ENCODE measurements around the gene STOML2.

DNA sequence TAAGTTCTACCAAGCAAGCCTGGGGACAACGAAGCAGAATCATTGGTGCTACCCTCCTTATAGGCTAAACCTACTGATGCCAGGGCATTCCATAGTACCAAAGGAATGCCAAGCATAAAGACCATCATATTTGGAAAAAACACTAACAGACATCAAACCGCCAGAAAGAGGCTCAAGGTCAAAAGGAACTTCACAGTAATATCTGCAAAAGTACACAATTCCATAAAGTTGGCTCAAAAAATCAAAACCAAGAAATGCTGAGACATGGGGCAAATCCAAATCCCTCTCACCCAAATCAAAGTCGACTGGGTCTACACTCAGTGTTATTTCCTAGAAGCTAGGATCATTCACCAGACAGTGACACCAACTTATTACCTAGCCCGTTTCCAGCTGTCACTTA is 33.9 kb downstream of the STOML2 start:
- TF ChIP-seq, protein P1, sequence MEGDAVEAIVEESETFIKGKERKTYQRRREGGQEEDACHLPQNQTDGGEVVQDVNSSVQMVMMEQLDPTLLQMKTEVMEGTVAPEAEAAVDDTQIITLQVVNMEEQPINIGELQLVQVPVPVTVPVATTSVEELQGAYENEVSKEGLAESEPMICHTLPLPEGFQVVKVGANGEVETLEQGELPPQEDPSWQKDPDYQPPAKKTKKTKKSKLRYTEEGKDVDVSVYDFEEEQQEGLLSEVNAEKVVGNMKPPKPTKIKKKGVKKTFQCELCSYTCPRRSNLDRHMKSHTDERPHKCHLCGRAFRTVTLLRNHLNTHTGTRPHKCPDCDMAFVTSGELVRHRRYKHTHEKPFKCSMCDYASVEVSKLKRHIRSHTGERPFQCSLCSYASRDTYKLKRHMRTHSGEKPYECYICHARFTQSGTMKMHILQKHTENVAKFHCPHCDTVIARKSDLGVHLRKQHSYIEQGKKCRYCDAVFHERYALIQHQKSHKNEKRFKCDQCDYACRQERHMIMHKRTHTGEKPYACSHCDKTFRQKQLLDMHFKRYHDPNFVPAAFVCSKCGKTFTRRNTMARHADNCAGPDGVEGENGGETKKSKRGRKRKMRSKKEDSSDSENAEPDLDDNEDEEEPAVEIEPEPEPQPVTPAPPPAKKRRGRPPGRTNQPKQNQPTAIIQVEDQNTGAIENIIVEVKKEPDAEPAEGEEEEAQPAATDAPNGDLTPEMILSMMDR (conservative IDR thresholded peaks at IDR 0.05), result no peak
- no peak for TF ChIP-seq EZH2 (IDR thresholded peaks at IDR 0.05; ENCODE audit: low read depth)

Data from PC-9 (cell line).